Common myeloid progenitor, CD34-positive (primary cell): Measurements from ENCODE around the gene ELOVL5. TPM values are rescaled to one million over a fixed set of nuclear protein-coding genes. Genes with fewer than 3 reads are reported as not detected.
"Not testable (repeated sequence)": the region's sequence is repeated elsewhere in the genome, so short reads cannot be mapped to it uniquely, and the experiment has no call there.

ENCODE experiments used
- CTCF ChIA-PET: fragments of 350-600 bp; sonication (Branson Sonifier 250); formaldehyde crosslinking; loops from one replicate; lab custom pipeline; 2021; ENCODE audit warnings: antibody characterized with exemption; lab: Charles Lee
- POLR2A ChIA-PET: fragments of 350-600 bp; sonication (Branson Sonifier 250); formaldehyde crosslinking; loops from one replicate; lab custom pipeline; 2021; ENCODE audit warnings: antibody characterized with exemption; lab: Charles Lee
- DNase-seq, 3 donors: peaks; one replicate each; pipeline versions ENCODE4 v3.0.0 to v3.0.0-alpha.2; 2013
- H3K27ac ChIP-seq, 2 experiments: 1 replicate in 1 of 2; 2 replicates in 1 of 2; pipeline ENCODE4 v1.7.0; 2013; ENCODE audit warnings: inconsistent platforms in 2 of 2, low read length in 2 of 2, mild to moderate bottlenecking in 2 of 2, low read depth in 1 of 2, moderate library complexity in 1 of 2; ENCODE audit not compliant: severe bottlenecking in 2 of 2, insufficient read depth in 1 of 2, poor library complexity in 1 of 2
- H3K27me3 ChIP-seq, 5 experiments: replicated peaks in 2 of 5; 1 replicate in 3 of 5; 2 replicates in 2 of 5; pipeline versions ENCODE4 v1.6.1 to v1.7.0; 2013; ENCODE audit warnings: low read length in 4 of 5, mild to moderate bottlenecking in 2 of 5, moderate library complexity in 2 of 5, inconsistent platforms in 1 of 5; ENCODE audit not compliant: insufficient read depth in 5 of 5, control insufficient read depth in 4 of 5
- H3K36me3 ChIP-seq, 4 experiments: 1 replicate in 2 of 4; 2 replicates in 2 of 4; pipeline versions ENCODE4 v1.6.1 to v1.7.0; 2013; ENCODE audit warnings: low read length in 3 of 4, control low read depth in 1 of 4, mild to moderate bottlenecking in 1 of 4; ENCODE audit not compliant: control insufficient read depth in 4 of 4, insufficient read depth in 4 of 4
- H3K4me1 ChIP-seq, 4 experiments: 1 replicate in 3 of 4; 2 replicates in 1 of 4; pipeline versions ENCODE4 v1.6.1 to v1.7.1; 2013; ENCODE audit warnings: low read length in 3 of 4, mild to moderate bottlenecking in 3 of 4, control low read depth in 1 of 4, inconsistent platforms in 1 of 4, moderate library complexity in 1 of 4; ENCODE audit not compliant: control insufficient read depth in 4 of 4, insufficient read depth in 4 of 4; ENCODE audit errors: control extremely low read depth in 1 of 4
- H3K4me3 ChIP-seq, 7 experiments: 1 replicate in 4 of 7; 2 replicates in 3 of 7; pipeline versions ENCODE4 v1.5.1 to v1.7.0; 2013; ENCODE audit warnings: mild to moderate bottlenecking in 7 of 7, low read length in 6 of 7, moderate library complexity in 6 of 7, inconsistent platforms in 2 of 7, low read depth in 2 of 7, control low read depth in 1 of 7; ENCODE audit not compliant: insufficient read depth in 4 of 7, control insufficient read depth in 1 of 7; ENCODE audit errors: extremely low read depth in 1 of 7
- H3K9me3 ChIP-seq, 5 experiments: 1 replicate in 4 of 5; 2 replicates in 1 of 5; pipeline versions ENCODE4 v1.6.1 to v1.7.1; 2013; ENCODE audit warnings: low read length in 4 of 5, mild to moderate bottlenecking in 2 of 5, inconsistent platforms in 1 of 5, low read depth in 1 of 5, moderate library complexity in 1 of 5; ENCODE audit not compliant: control insufficient read depth in 4 of 5, insufficient read depth in 2 of 5; ENCODE audit errors: control extremely low read depth in 1 of 5
- WGBS: methylation state at CpG from one replicate; pipeline ENCODE4 v1.1.5; 2013; ENCODE audit not compliant: insufficient coverage; 5-methylcytosine and 5-hydroxymethylcytosine counted together
- polyA plus RNA-seq: library from polyadenylated mRNA; unstranded; fragments of 120-200 nt; gene quantifications from one replicate; pipeline ENCODE4 v1.2.1, GENCODE V29; 2013

Gene ELOVL5, protein sequence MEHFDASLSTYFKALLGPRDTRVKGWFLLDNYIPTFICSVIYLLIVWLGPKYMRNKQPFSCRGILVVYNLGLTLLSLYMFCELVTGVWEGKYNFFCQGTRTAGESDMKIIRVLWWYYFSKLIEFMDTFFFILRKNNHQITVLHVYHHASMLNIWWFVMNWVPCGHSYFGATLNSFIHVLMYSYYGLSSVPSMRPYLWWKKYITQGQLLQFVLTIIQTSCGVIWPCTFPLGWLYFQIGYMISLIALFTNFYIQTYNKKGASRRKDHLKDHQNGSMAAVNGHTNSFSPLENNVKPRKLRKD
- polyA plus RNA-seq = 159 TPM

DNA sequence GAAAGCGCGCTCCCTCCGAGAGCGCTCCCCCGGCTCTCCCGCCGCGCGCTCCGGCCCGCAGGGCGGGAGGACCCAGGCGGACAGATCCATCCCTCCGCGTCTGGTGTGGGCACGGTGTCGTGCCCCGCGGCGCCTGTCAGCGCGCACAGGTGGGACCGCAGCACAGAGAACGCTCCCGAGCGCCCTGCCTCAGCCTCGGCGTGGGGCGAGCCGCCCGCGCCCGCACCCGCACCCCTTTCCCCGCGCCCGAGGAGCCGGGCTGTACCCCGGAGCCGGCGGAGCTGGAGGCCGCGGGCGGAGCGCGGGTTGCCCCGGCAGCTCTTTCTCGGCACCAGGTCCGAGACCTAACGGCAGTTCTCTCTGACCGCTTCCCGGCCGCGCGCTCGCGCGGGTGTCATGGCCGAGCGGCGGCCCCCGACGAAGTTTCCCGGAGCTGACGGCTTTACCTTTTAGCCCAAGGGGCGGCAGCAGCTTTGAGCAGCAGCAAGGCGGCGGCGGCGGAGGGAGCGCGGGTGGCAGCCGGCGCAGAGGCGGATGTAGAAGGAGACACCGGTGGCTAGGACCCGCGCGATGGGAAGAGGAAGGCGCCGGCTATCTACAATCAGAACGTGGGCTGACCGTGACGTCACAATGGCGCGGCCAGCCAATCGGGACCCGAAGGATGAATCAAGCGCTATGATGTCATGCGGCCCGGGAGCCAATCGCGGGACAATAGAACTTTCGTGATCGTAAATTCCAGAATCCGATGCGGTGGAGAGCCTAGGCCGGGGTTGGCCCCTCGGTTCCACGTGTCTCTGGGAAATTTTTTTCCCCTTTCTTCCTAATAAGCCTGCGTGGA, at the start of gene ELOVL5:
Gene ELOVL5, minus strand, starts transcription at position 580 of the 838 bp plus-strand sequence. CDS start 53,251 bp downstream, outside the sequence.
- under 1% methylated on average over 95 of the region's 101 CpGs for WGBS
- peak within 1 kb of the TSS; percentile 84 to 95 (median 91) for H3K4me3 ChIP-seq
- CTCF ChIA-PET = interaction anchor here (1.1 to 3.0 kb wide), 5 partner anchors 10 to 54 kb away, joined by 3 to 11 read pairs (median 8); no protein-coding TSS in a partner anchor

DNA sequence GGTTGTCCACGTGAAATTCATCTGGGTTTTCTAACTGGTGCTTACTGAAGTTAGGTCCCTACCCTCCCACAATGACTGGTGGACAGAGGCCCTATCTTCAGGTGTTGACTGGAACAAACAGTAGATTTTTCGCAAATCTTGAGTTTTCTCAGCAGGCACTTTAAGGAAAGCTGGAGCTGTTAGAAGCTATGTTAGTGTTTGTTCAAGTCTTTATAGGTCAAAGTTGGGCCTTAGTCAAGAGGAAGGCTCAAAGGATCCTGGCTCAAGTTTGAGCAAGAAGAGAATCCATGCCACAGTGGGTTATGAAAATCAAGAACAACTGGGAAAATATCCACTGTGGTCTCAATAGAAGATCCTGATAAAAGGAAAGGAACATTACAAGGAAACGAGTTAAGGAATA, 48.5 kb upstream of the ELOVL5 start:
- ChIA-PET POLR2A (no interaction called here), CTCF (no interaction called here)
- WGBS = 92% methylated on average over 1 of the region's 3 CpGs
- Histone ChIP-seq H3K27ac (no peak overlapping the region), H3K36me3 (no peaks in the 10 kb centered on the region), H3K9me3 (no peaks in the 10 kb centered on the region), H3K27me3 (no peaks in the 10 kb centered on the region), H3K4me1 (no peaks in the 10 kb centered on the region), H3K4me3 (no peak overlapping the region)
- DNase-seq = no peak

More for the DNA sequence above, at the start of gene ELOVL5:
- H3K9me3 ChIP-seq = no peaks in the 10 kb centered on the region
- H3K27me3 ChIP-seq = no peaks in the 10 kb centered on the region
- H3K27ac ChIP-seq = peak within 1 kb of the TSS; percentile 87 to 91
- peak; percentile 99 for DNase-seq
- POLR2A ChIA-PET = interaction anchor here (0.6 to 3.2 kb wide), 10 partner anchors 10 to 136 kb away, joined by 3 to 16 read pairs (median 4); no protein-coding TSS in a partner anchor
- H3K36me3 ChIP-seq = peaks cover 3 to 15% (median 4%) of the 10 kb centered on the region in 4 experiments
- H3K4me1 ChIP-seq = peaks cover 14 to 28% (median 24%) of the 10 kb centered on the region in 4 experiments

DNA sequence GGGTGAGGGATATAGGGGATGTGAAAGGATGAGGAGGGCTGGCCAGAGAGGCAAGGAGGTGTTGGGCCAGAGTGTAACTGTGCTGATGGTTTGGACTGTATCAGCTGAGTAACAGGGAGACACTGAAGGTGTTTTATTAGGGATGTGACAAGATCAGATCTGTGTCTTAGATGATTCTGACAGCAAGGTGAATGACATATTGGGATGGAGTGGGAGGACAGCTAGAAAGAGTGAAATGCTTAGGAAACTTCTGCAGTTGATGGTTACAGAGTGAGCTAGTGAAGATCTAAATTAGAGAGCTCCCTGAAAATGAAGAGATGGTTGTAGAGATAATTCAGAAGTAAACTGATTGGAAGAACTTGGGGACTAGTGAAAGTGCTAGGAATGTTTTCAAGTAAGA, 47.2 kb upstream of the ELOVL5 start:
- Histone ChIP-seq H3K27me3 (no peaks in the 10 kb centered on the region), H3K9me3 (no peaks in the 10 kb centered on the region)

DNA sequence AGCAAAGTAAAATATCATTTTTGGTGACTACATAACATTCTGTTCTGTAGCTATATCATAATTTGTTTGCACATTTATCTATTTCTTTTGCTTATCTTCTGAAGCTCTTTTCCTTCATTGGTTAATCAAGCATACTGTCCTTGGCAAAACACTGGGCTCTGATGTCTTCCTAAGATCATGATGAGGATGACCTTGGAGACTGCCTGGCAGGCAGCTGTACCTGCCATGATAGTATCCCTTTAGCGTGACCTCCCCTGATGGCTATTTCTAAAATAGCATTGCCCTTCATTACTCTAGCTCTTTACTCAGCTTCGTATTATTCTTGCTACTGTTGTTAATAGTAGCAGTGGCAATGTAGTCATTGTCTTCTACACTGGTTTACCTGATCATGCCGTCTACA, 46.0 kb upstream of the ELOVL5 start:
- POLR2A ChIA-PET = no interaction called here
- H3K4me1 ChIP-seq = no peaks in the 10 kb centered on the region
- H3K9me3 ChIP-seq = no peaks in the 10 kb centered on the region
- H3K27me3 ChIP-seq = no peaks in the 10 kb centered on the region
- no CpG with 5 or more reads among the region's 3 CpGs for WGBS
- no peak overlapping the region for H3K27ac ChIP-seq
- no peaks in the 10 kb centered on the region for H3K36me3 ChIP-seq
- CTCF ChIA-PET = interaction anchor here (0.7 to 1.3 kb wide), 3 partner anchors 16 to 59 kb away, joined by 3 read pairs; no protein-coding TSS in a partner anchor
- DNase-seq = no peak
- no peak overlapping the region for H3K4me3 ChIP-seq

More for the DNA sequence above, 47.2 kb upstream of the ELOVL5 start:
- CTCF ChIA-PET = interaction anchor here (1.0 kb wide), 1 partner anchor 12 kb away, joined by 3 read pairs; no protein-coding TSS in a partner anchor
- Histone ChIP-seq H3K4me1 (no peaks in the 10 kb centered on the region), H3K36me3 (no peaks in the 10 kb centered on the region), H3K4me3 (no peak overlapping the region), H3K27ac (no peak overlapping the region)
- POLR2A ChIA-PET = no interaction called here
- no peak for DNase-seq

DNA sequence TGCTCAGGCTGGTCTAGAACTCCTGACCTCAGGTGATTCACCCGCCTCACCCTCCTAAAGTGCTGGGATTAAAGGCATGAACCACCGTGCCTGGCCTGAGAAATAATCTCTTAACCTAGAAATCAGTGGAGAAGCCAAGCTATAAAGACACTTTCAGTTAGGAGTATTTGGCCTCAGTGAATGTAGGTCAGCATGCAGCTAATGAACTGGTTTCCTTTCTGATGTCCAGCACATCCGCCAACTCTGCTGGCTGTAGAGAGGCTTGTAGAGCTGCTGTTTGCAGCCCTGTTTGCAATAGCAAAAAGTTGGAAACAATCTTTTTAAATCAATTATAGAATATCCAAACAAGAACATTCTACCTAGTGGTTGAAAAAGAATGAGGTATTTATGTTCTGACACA, 42.4 kb upstream of the ELOVL5 start:
- Histone ChIP-seq H3K36me3 (no peaks in the 10 kb centered on the region), H3K9me3 (no peaks in the 10 kb centered on the region), H3K4me3 (no peak overlapping the region), H3K27ac (no peak overlapping the region), H3K27me3 (no peaks in the 10 kb centered on the region), H3K4me1 (no peaks in the 10 kb centered on the region)
- 100% methylated on average over 2 of the region's 3 CpGs for WGBS
- POLR2A ChIA-PET = no interaction called here
- CTCF ChIA-PET = no interaction called here
- DNase-seq = no peak

DNA sequence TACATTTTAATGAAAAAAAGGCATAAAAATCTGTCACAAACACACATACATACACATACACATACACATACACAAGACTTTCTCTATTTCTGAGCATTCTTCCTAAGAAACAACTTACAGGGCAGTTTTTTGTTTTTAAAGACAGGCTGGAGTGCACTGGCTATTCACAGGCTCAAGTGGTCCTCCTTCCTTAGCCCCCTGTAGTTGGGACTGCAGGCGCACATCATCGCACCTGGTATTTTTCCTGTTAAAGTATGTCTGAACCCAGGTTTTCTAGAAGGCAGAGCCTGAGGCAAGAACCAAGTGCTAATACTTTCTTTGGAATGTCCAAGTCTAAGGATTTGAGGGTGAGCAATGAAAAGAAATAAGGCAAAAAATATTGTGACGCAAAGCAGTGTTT, 41.3 kb upstream of the ELOVL5 start:
- 100% methylated on average over 2 of the region's 3 CpGs for WGBS
- H3K4me3 ChIP-seq = no peak overlapping the region
- H3K27me3 ChIP-seq = no peaks in the 10 kb centered on the region
- H3K36me3 ChIP-seq = no peaks in the 10 kb centered on the region
- no peak for DNase-seq
- ChIA-PET POLR2A (no interaction called here), CTCF (no interaction called here)
- H3K27ac ChIP-seq = no peak overlapping the region
- H3K9me3 ChIP-seq = no peaks in the 10 kb centered on the region
- no peaks in the 10 kb centered on the region for H3K4me1 ChIP-seq

DNA sequence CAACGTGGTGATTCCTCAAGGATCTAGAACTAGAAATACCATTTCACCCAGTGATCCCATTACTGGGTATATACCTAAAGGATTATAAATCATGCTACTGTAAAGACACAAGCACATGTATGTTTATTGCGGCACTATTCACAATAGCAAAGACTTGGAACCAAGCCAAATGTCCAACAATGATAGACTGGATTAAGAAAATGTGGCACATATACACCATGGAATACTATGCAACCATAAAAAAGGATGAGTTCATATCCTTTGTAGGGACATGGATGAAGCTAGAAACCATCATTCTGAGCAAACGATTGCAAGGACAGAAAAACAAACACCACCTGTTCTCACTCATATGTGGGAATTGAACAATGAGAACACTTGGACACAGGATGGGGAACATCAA, 39.9 kb upstream of the ELOVL5 start:
- DNase-seq, CTCF ChIA-PET, H3K27me3 ChIP-seq, H3K4me1 ChIP-seq, H3K9me3 ChIP-seq, POLR2A ChIA-PET, H3K4me3 ChIP-seq, H3K36me3 ChIP-seq, H3K27ac ChIP-seq: not testable (repeated sequence)
- WGBS = 100% methylated on average over 1 of the region's 3 CpGs
